Suprapubic skin (tissue), 4 donors: ENCODE results near the gene KSR2. TPM values are rescaled to one million over a fixed set of nuclear protein-coding genes. Genes with fewer than 3 reads are reported as not detected.

Experiments used
- DNase-seq, 2 donors: peaks; one replicate each; pipeline ENCODE4 v3.0.0-alpha.2; 2019; ENCODE audit warnings: low spot score in 2 of 2
- H3K27ac ChIP-seq: fragments of 200-600 bp; sonication (generic); one replicate; pipeline ENCODE4 v1.5.1; 2019
- H3K27me3 ChIP-seq: fragments of 200-600 bp; sonication (generic); one replicate; pipeline ENCODE4 v1.5.1; 2019
- H3K36me3 ChIP-seq: fragments of 200-600 bp; sonication (generic); one replicate; pipeline ENCODE4 v1.5.1; 2019
- H3K4me1 ChIP-seq: fragments of 200-600 bp; sonication (generic); one replicate; pipeline ENCODE4 v1.5.1; 2019
- H3K4me3 ChIP-seq: fragments of 200-600 bp; sonication (generic); one replicate; pipeline ENCODE4 v1.5.1; 2019; ENCODE audit warnings: mild to moderate bottlenecking
- H3K9me3 ChIP-seq: fragments of 200-600 bp; sonication (generic); one replicate; pipeline ENCODE4 v1.5.1; 2019
- EP300 ChIP-seq: sonication (generic); formaldehyde crosslinking; IDR thresholded peaks from one replicate; pipeline ENCODE4 v1.6.1; 2017; ENCODE audit warnings: antibody characterized with exemption
- POLR2A ChIP-seq, 2 donors: fragments of 450-650 bp; IDR thresholded peaks; one replicate each; pipeline ENCODE4 v1.6.1; 2017; ENCODE audit warnings: antibody characterized with exemption in 2 of 2, mild to moderate bottlenecking in 2 of 2, moderate library complexity in 2 of 2
- POLR2AphosphoS5 ChIP-seq, 3 donors: sonication (generic); formaldehyde crosslinking; IDR thresholded peaks; one replicate each; pipeline ENCODE4 v1.6.1; 2017; ENCODE audit warnings: antibody characterized with exemption in 3 of 3
- WGBS: methylation state at CpG from one replicate; pipeline ENCODE4 v1.1.5; 2018; 5-methylcytosine and 5-hydroxymethylcytosine counted together
- total RNA-seq, 4 donors: library from RNA; depleted of rRNA; stranded (reverse); fragments of >200 nt; gene quantifications; one replicate each; pipeline ENCODE4 v1.1.0, GENCODE V29; 2016
- TF ChIP-seq, protein P1 (sequence below), 2 donors: fragments of 200-600 bp in 1 of 2; fragments of 450-650 bp in 1 of 2; sonication (generic) in 1 of 2; IDR thresholded peaks; one replicate each; pipeline ENCODE4 v1.5.1; 2016 to 2019; ENCODE audit warnings: antibody characterized with exemption in 2 of 2, mild to moderate bottlenecking in 1 of 2, moderate library complexity in 1 of 2

KSR2 gene
- total RNA-seq, 4 donors from 2014 or later, result 0.24 to 0.39 (median 0.38) TPM; not detected in 1

DNA sequence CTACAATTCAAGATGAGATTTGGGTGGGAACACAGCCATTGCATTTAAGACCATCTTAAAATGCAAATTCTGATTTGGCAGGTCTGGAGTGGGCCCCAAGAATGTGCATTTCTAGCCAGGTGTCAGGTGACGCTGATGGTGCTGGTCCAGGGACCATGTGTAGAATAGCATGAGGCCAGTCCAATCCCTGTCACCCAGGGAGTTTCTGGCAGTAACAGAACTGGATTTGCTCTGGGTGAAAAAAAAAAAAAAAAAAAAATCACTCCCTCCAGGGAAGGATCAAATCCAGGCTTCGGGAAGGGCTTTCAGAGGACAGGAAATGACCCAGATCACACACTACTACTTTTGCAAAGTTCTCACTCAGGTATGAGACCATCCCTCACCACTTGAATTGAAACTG, 394.1 kb downstream of the KSR2 start:
- no peak overlapping the region for H3K27ac ChIP-seq
- DNase-seq, result no peak
- no peak overlapping the region for H3K4me3 ChIP-seq
- TF ChIP-seq, protein P1, sequence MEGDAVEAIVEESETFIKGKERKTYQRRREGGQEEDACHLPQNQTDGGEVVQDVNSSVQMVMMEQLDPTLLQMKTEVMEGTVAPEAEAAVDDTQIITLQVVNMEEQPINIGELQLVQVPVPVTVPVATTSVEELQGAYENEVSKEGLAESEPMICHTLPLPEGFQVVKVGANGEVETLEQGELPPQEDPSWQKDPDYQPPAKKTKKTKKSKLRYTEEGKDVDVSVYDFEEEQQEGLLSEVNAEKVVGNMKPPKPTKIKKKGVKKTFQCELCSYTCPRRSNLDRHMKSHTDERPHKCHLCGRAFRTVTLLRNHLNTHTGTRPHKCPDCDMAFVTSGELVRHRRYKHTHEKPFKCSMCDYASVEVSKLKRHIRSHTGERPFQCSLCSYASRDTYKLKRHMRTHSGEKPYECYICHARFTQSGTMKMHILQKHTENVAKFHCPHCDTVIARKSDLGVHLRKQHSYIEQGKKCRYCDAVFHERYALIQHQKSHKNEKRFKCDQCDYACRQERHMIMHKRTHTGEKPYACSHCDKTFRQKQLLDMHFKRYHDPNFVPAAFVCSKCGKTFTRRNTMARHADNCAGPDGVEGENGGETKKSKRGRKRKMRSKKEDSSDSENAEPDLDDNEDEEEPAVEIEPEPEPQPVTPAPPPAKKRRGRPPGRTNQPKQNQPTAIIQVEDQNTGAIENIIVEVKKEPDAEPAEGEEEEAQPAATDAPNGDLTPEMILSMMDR (IDR thresholded peaks at IDR 0.05), result no peak
- TF ChIP-seq POLR2A (IDR thresholded peaks at IDR 0.05) (no peak), EP300 (no peak), POLR2AphosphoS5 (IDR thresholded peaks at IDR 0.05) (no peak)
- no peaks in the 10 kb centered on the region for H3K9me3 ChIP-seq
- WGBS, result 67% methylated on average over 2 of the region's 2 CpGs
- peaks cover 4% of the 10 kb centered on the region for H3K27me3 ChIP-seq
- no peaks in the 10 kb centered on the region for H3K36me3 ChIP-seq
- H3K4me1 ChIP-seq, result no peaks in the 10 kb centered on the region

DNA sequence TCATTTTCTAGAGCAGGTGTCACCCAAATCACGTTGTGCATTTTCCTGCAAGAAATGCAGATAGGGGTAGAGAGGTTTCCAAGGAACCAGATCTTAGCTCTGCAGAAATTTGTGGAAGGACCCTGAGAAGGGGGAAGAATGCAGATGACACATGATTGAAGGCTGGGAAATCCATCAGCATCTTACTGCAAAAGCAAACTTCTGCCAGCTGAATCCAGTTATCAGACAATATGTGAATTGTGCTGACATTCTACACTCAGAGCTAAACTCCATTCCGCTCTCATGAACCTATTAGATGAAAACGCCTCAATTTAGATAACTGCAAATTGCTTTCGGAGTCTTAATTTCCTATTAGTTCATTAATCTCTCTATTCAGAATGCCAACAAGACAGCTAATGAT, 396.0 kb downstream of the KSR2 start:
- 80% methylated on average over 4 of the region's 4 CpGs for WGBS
- no peak overlapping the region for H3K4me3 ChIP-seq
- peaks cover 4% of the 10 kb centered on the region for H3K27me3 ChIP-seq
- no peaks in the 10 kb centered on the region for H3K4me1 ChIP-seq
- no peak for TF ChIP-seq EP300
- no peak for TF ChIP-seq POLR2A (IDR thresholded peaks at IDR 0.05)
- TF ChIP-seq POLR2AphosphoS5 (IDR thresholded peaks at IDR 0.05), result no peak
- TF ChIP-seq, protein P1 (IDR thresholded peaks at IDR 0.05), result no peak
- no peaks in the 10 kb centered on the region for H3K9me3 ChIP-seq
- H3K27ac ChIP-seq, result no peak overlapping the region
- no peaks in the 10 kb centered on the region for H3K36me3 ChIP-seq
- no peak for DNase-seq

DNA sequence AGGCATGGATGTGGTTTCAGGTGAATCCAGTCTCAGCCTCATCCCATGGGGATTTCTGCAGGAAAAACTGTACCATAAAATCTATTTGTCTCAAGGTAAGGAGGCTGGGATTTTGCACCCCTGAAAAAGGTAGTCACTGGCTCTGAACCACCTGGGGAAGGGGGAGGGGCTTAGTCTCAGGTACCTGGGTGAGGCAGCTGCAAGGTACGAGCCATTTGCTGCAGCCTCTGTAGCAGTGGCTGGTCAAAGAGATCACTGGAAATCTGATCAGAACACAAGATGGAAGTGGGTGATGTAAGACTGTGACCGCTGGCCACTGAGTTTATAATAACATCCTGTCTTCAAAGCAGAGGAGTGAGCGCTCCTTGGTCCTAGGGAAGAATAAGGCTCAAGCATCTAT, 397.5 kb downstream of the KSR2 start:
- WGBS, result 73% methylated on average over 3 of the region's 3 CpGs
- no peaks in the 10 kb centered on the region for H3K4me1 ChIP-seq
- TF ChIP-seq, protein P1 (IDR thresholded peaks at IDR 0.05), result no peak
- no peak for TF ChIP-seq POLR2AphosphoS5 (IDR thresholded peaks at IDR 0.05)
- no peak for TF ChIP-seq EP300
- TF ChIP-seq POLR2A (IDR thresholded peaks at IDR 0.05), result no peak
- no peak for DNase-seq
- H3K27me3 ChIP-seq, result peaks cover 13% of the 10 kb centered on the region
- H3K36me3 ChIP-seq, result no peaks in the 10 kb centered on the region
- no peaks in the 10 kb centered on the region for H3K9me3 ChIP-seq
- no peak overlapping the region for H3K27ac ChIP-seq
- H3K4me3 ChIP-seq, result no peak overlapping the region

DNA sequence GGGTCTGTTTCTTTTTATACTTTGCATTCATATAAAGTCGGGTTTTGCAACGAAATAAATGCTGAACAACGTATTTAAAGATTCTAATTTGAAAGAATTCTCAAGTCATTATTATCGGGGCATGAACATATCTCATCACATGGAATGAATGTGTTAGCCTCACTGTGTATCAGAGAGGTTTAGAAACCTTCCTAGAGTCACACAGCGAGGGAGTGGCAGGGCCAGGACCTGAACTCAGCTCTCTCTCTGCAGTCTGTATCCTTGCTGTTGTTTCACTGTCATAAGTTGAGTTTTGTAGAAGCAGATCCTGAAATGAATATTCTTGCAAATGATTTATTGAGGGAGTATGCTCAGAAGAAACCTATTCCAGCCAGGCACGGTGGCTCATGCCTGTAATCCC, 398.2 kb downstream of the KSR2 start:
- TF ChIP-seq, protein P1 (IDR thresholded peaks at IDR 0.05), result no peak
- no peak for DNase-seq

DNA sequence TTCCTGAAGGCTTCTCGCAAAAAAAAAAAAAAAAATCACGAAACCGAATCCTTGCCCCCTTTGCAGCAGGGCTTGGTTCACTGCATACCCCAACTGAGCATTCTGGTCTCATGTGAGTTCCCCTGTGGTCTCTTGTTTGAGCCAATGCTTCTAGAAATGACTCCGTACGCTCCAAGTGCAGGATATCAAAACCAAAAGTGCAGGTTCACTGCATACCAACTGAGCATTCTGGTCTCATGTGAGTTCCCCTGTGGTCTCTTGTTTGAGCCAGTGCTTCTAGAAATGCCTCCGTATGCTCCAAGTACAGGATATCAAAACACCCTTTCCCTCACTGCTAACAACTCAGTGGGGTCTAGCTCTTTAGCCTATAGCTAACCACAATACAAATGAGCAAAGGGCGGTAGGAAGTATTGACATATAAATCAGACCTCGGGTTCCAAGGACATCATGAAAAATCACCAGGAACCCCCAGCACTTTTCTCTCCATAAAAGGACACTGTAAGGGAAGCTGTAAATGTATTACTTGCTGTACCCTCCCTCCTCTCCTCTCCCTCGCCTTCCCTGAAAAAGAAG, 401.1 kb downstream of the KSR2 start:
- H3K9me3 ChIP-seq, result no peaks in the 10 kb centered on the region
- no peak for DNase-seq
- no peaks in the 10 kb centered on the region for H3K36me3 ChIP-seq
- no peaks in the 10 kb centered on the region for H3K4me1 ChIP-seq
- no peak for TF ChIP-seq POLR2A (IDR thresholded peaks at IDR 0.05)
- TF ChIP-seq POLR2AphosphoS5 (IDR thresholded peaks at IDR 0.05), result no peak
- TF ChIP-seq, protein P1 (IDR thresholded peaks at IDR 0.05), result no peak
- TF ChIP-seq EP300, result no peak
- peaks cover 13% of the 10 kb centered on the region for H3K27me3 ChIP-seq
- 78% methylated on average over 9 of the region's 9 CpGs for WGBS
- no peak overlapping the region for H3K4me3 ChIP-seq
- H3K27ac ChIP-seq, result no peak overlapping the region

More for the DNA sequence above, 398.2 kb downstream of the KSR2 start:
- WGBS, result 85% methylated on average over 6 of the region's 6 CpGs
- Histone ChIP-seq H3K9me3 (no peaks in the 10 kb centered on the region), H3K4me1 (no peaks in the 10 kb centered on the region), H3K4me3 (no peak overlapping the region), H3K27ac (no peak overlapping the region), H3K27me3 (peaks cover 13% of the 10 kb centered on the region), H3K36me3 (no peaks in the 10 kb centered on the region)
